Gastroesophageal sphincter (tissue), 3 donors: ENCODE measurements around the gene FAM171A2.

Experiments
- CTCF ChIP-seq, 4 experiments: fragments of 200-600 bp in 2 of 4; fragments of 450-650 bp in 2 of 4; sonication (generic) in 1 of 4; IDR thresholded peaks; one replicate each; pipeline ENCODE4 v1.5.1; 2017 to 2019; ENCODE audit warnings: antibody characterized with exemption in 4 of 4, mild to moderate bottlenecking in 2 of 4, moderate library complexity in 2 of 4
- EP300 ChIP-seq: sonication (generic); formaldehyde crosslinking; IDR thresholded peaks from one replicate; pipeline ENCODE4 v1.6.1; 2017; ENCODE audit warnings: antibody characterized with exemption, mild to moderate bottlenecking
- POLR2A ChIP-seq, 2 donors: fragments of 450-650 bp; IDR thresholded peaks; one replicate each; pipeline ENCODE4 v1.6.1; 2017; ENCODE audit warnings: antibody characterized with exemption in 2 of 2, mild to moderate bottlenecking in 2 of 2, moderate library complexity in 1 of 2

DNA sequence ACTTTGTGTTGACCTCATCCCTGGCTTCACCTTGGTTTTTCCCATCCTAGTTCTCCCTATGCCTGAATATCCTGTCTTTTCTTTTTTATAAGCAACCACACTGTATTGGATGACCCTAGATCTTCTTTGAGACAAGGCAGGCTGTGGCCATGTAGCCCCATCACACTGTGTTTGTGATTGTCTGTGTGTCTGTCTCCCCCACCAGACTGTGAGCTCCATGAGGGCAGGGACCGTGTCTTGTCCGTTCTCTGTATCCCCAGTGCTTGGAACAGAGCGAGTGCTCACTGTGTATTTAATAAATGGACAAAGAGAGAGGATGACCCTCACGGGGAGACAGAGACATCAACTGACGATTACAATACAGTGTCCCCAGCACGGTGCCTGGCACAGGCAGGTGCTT, 46.1 kb downstream of the FAM171A2 start:
- TF ChIP-seq CTCF (IDR thresholded peaks at IDR 0.05): no peak
- TF ChIP-seq POLR2A (IDR thresholded peaks at IDR 0.05): no peak
- no peak for TF ChIP-seq EP300
